Thoracic aorta (tissue), 2 donors: ENCODE measurements around the gene LRRC36. TPM values are rescaled to one million over a fixed set of nuclear protein-coding genes. Genes with fewer than 3 reads are reported as not detected.

Experiments
- ATAC-seq: fragments of 150-250 bp; one replicate; pipeline ENCODE4 v1.8.0; 2017; ENCODE audit warnings: low read depth; ENCODE audit not compliant: insufficient number of reproducible peaks, low FRiP score
- DNase-seq: peaks from one replicate; pipeline ENCODE4 v3.0.0-alpha.2; 2020; ENCODE audit warnings: low spot score
- H3K27ac ChIP-seq, 2 donors: fragments of 200-600 bp; sonication (generic); 1 replicate in 1 of 2; 2 replicates in 1 of 2; pipeline ENCODE4 v1.5.1; 2016; ENCODE audit warnings: mild to moderate bottlenecking in 2 of 2, moderate library complexity in 2 of 2
- H3K27me3 ChIP-seq: fragments of 200-600 bp; sonication (generic); replicated peaks from 2 replicates; pipeline ENCODE4 v1.6.0; 2016; ENCODE audit warnings: mild to moderate bottlenecking; ENCODE audit not compliant: insufficient read depth
- H3K36me3 ChIP-seq: fragments of 200-600 bp; sonication (generic); one replicate; pipeline ENCODE4 v1.5.1; 2016
- H3K4me1 ChIP-seq, 2 donors: fragments of 200-600 bp; sonication (generic); 1 replicate in 1 of 2; 2 replicates in 1 of 2; pipeline versions ENCODE4 v1.5.1 to v1.6.0; 2016; ENCODE audit warnings: low read depth in 2 of 2, mild to moderate bottlenecking in 1 of 2; ENCODE audit not compliant: control insufficient read depth in 1 of 2
- H3K4me3 ChIP-seq: fragments of 200-600 bp; sonication (generic); 2 replicates; pipeline ENCODE4 v1.5.1; 2016; ENCODE audit warnings: mild to moderate bottlenecking
- H3K9me3 ChIP-seq: fragments of 200-600 bp; sonication (generic); 2 replicates; pipeline ENCODE4 v1.5.1; 2016
- total RNA-seq, 2 donors: library from RNA; depleted of rRNA; stranded (reverse); fragments of >200 nt; gene quantifications; one replicate each; pipeline versions ENCODE4 v1.1.0 to v1.2.3, GENCODE V29; 2016
- TF ChIP-seq, protein P1 (sequence below): fragments of 200-600 bp; sonication (generic); IDR thresholded peaks from one replicate; pipeline ENCODE4 v1.5.1; 2019; ENCODE audit warnings: antibody characterized with exemption

Gene LRRC36
- total RNA-seq, 2 donors from 2014 or later, result not detected

DNA sequence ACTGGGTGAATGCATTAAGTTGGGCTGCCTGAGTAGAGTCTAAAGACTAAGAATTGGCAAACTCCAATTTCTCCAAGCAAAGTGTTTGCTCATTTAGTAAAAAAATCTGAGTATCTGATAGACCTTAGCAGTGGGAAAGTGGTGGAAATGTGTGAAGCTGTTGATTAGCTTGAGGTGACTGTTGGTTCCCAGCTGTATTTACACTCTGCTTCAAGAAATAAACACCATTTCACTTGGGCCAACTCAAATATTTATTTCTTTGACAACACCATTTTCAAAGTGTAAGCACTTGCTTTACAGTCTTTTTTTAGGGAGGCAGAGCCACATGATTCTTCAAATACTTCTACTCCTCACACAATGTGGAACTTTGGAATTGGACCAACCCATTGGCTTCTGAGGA is 8.8 kb upstream of the LRRC36 start:
- ATAC-seq (no peak), DNase-seq (no peak)
- no peaks in the 10 kb centered on the region for H3K9me3 ChIP-seq
- H3K27ac ChIP-seq, result no peak overlapping the region
- no peaks in the 10 kb centered on the region for H3K27me3 ChIP-seq
- no peaks in the 10 kb centered on the region for H3K36me3 ChIP-seq
- TF ChIP-seq, protein P1, sequence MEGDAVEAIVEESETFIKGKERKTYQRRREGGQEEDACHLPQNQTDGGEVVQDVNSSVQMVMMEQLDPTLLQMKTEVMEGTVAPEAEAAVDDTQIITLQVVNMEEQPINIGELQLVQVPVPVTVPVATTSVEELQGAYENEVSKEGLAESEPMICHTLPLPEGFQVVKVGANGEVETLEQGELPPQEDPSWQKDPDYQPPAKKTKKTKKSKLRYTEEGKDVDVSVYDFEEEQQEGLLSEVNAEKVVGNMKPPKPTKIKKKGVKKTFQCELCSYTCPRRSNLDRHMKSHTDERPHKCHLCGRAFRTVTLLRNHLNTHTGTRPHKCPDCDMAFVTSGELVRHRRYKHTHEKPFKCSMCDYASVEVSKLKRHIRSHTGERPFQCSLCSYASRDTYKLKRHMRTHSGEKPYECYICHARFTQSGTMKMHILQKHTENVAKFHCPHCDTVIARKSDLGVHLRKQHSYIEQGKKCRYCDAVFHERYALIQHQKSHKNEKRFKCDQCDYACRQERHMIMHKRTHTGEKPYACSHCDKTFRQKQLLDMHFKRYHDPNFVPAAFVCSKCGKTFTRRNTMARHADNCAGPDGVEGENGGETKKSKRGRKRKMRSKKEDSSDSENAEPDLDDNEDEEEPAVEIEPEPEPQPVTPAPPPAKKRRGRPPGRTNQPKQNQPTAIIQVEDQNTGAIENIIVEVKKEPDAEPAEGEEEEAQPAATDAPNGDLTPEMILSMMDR, result no peak
- no peak overlapping the region for H3K4me3 ChIP-seq
- no peaks in the 10 kb centered on the region for H3K4me1 ChIP-seq

- no peak overlapping the region for H3K27ac ChIP-seq
- H3K4me1 ChIP-seq, result peaks cover 5 to 8% of the 10 kb centered on the region in 2 donors
- no peaks in the 10 kb centered on the region for H3K9me3 ChIP-seq
- H3K4me3 ChIP-seq, result peak overlapping the region; percentile 64
- H3K27me3 ChIP-seq, result no peaks in the 10 kb centered on the region
- TF ChIP-seq, protein P1, result no peak
- no peaks in the 10 kb centered on the region for H3K36me3 ChIP-seq
- ATAC-seq, result no peak
- no peak for DNase-seq
These were observed 522 bp upstream of the LRRC36 start for GRCh38 chr16:67326115-67326471.

GRCh38 chr16:67327743-67328142 is 1.1 kb downstream of the LRRC36 start:
- TF ChIP-seq, protein P1, result no peak
- ATAC-seq (no peak), DNase-seq (no peak)
- Histone ChIP-seq H3K4me1 (peaks cover 5 to 8% of the 10 kb centered on the region in 2 donors), H3K27me3 (no peaks in the 10 kb centered on the region), H3K27ac (no peak overlapping the region), H3K4me3 (no peak overlapping the region), H3K36me3 (no peaks in the 10 kb centered on the region), H3K9me3 (no peaks in the 10 kb centered on the region)

DNA sequence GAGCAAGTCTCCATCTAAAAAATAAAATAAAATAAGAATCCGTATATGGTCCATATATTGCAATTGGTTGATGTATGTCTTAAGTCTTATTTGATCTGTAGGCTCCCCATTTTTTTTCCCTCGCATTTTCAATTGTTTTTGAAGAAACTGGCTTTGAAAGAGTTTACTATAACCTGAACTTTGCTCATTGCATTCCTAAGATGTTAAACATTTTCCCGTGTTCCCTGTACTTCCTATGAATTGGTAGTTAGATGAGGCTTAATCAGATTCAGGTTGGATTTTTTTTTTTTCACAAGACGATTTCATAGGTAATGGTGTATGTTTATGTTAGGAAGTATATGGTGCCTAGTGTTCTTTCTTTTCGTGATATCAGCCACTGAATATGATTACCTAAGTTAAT is 3.3 kb downstream of the LRRC36 start:
- Histone ChIP-seq H3K27ac (no peak overlapping the region), H3K4me1 (peaks cover 5 to 8% of the 10 kb centered on the region in 2 donors), H3K9me3 (no peaks in the 10 kb centered on the region), H3K36me3 (no peaks in the 10 kb centered on the region), H3K4me3 (no peak overlapping the region), H3K27me3 (no peaks in the 10 kb centered on the region)
- no peak for ATAC-seq
- TF ChIP-seq, protein P1, result no peak
- no peak for DNase-seq

- no peaks in the 10 kb centered on the region for H3K9me3 ChIP-seq
- H3K27ac ChIP-seq, result no peak overlapping the region
- TF ChIP-seq, protein P1, result no peak
- H3K27me3 ChIP-seq, result no peaks in the 10 kb centered on the region
- no peak for DNase-seq
- no peaks in the 10 kb centered on the region for H3K36me3 ChIP-seq
- H3K4me1 ChIP-seq, result no peaks in the 10 kb centered on the region
- ATAC-seq, result no peak
- H3K4me3 ChIP-seq, result no peak overlapping the region
These were observed 6.7 kb downstream of the LRRC36 start for GRCh38 chr16:67333315-67333714.
